Measurements from ENCODE around the gene SLC9A2. TPM values are rescaled to one million over a fixed set of nuclear protein-coding genes. Genes with fewer than 3 reads are reported as not detected.

Gene SLC9A2
- total and polyA plus RNA-seq, 11 donors: 0.03 to 0.46 (median 0.13) TPM; not detected in 2

- no peak overlapping the region for H3K27ac ChIP-seq
- peaks cover 0 to 5% (median 0%) of the 10 kb centered on the region in 12 donors for H3K9me3 ChIP-seq
- no peaks in the 10 kb centered on the region for H3K36me3 ChIP-seq
- TF ChIP-seq CTCF (IDR thresholded peaks at IDR 0.05) (no peak), POLR2A (IDR thresholded peaks at IDR 0.05) (no peak)
- peaks cover 0 to 17% (median 6%) of the 10 kb centered on the region in 12 donors for H3K4me1 ChIP-seq
- 51 to 65% (median 59%) methylated on average over 4 of the region's 4 CpGs for WGBS, 4 donors
- H3K27me3 ChIP-seq: peaks cover 13 to 72% (median 28%) of the 10 kb centered on the region in 9 donors
- ATAC-seq (no peak), DNase-seq (no peak)
- intact Hi-C loops (cut with DNase I): no loop called here
- no peak overlapping the region for H3K4me3 ChIP-seq
Measured at GRCh38 chr2:102621630-102622029, 2.3 kb downstream of the SLC9A2 start.

GRCh38 chr2:102622646-102623045 is 3.3 kb downstream of the SLC9A2 start:
- DNase-seq (no peak), ATAC-seq (no peak)
- H3K9me3 ChIP-seq: peaks cover 0 to 5% (median 0%) of the 10 kb centered on the region in 12 donors
- H3K27ac ChIP-seq: no peak overlapping the region
- H3K27me3 ChIP-seq: peaks cover 13 to 62% (median 28%) of the 10 kb centered on the region in 9 donors
- peaks cover 0 to 17% (median 6%) of the 10 kb centered on the region in 12 donors for H3K4me1 ChIP-seq
- H3K36me3 ChIP-seq: no peaks in the 10 kb centered on the region
- intact Hi-C loops (cut with DNase I): no loop called here
- no peak for TF ChIP-seq CTCF (IDR thresholded peaks at IDR 0.05)
- no peak for TF ChIP-seq POLR2A (IDR thresholded peaks at IDR 0.05)
- WGBS, 4 donors: 81 to 92% (median 86%) methylated on average over 3 of the region's 3 CpGs
- H3K4me3 ChIP-seq: no peak overlapping the region

GRCh38 chr2:102630458-102630857 is 11.1 kb downstream of the SLC9A2 start:
- DNase-seq: no peak
- Histone ChIP-seq H3K9me3 (peaks cover 0 to 5% (median 0%) of the 10 kb centered on the region in 12 donors), H3K4me1 (no peaks in the 10 kb centered on the region), H3K4me3 (no peak overlapping the region), H3K36me3 (no peaks in the 10 kb centered on the region), H3K27ac (no peak overlapping the region), H3K27me3 (no peaks in the 10 kb centered on the region)
- intact Hi-C loops (cut with DNase I): no loop called here
- 55 to 62% (median 58%) methylated on average over 4 of the region's 4 CpGs for WGBS, 4 donors
- no peak for TF ChIP-seq POLR2A (IDR thresholded peaks at IDR 0.05)
- no peak for TF ChIP-seq CTCF (IDR thresholded peaks at IDR 0.05)
- no peak for ATAC-seq

- Histone ChIP-seq H3K36me3 (no peaks in the 10 kb centered on the region), H3K27me3 (no peaks in the 10 kb centered on the region), H3K27ac (no peak overlapping the region), H3K4me3 (no peak overlapping the region), H3K4me1 (no peaks in the 10 kb centered on the region), H3K9me3 (no peaks in the 10 kb centered on the region)
- DNase-seq (no peak), ATAC-seq (no peak)
- 79 to 86% (median 84%) methylated on average over 4 of the region's 4 CpGs for WGBS, 4 donors
- intact Hi-C loops (cut with DNase I): no loop called here
- TF ChIP-seq POLR2A (IDR thresholded peaks at IDR 0.05): no peak
- no peak for TF ChIP-seq CTCF (IDR thresholded peaks at IDR 0.05)
Measured at GRCh38 chr2:102632380-102633175, 13.2 kb downstream of the SLC9A2 start.
